HepG2 (cell line): ENCODE measurements around the gene HNRNPAB. TPM values are rescaled to one million over a fixed set of nuclear protein-coding genes. Genes with fewer than 3 reads are reported as not detected.
A peak's percentile ranks its signal among the peaks of the same experiment; 100 is the strongest.

Experiments
- E2F1 ChIP-seq: sonication (generic); formaldehyde crosslinking; IDR thresholded peaks from 2 replicates; pipeline ENCODE4 v1.5.0; 2020; ENCODE audit warnings: missing genetic modification reagents
- FOXP4 ChIP-seq: sonication (generic); formaldehyde crosslinking; IDR thresholded peaks from 2 replicates; pipeline ENCODE4 v1.4.0; 2020; ENCODE audit warnings: missing genetic modification reagents
- HDAC1 ChIP-seq: sonication (generic); formaldehyde crosslinking; IDR thresholded peaks from 2 replicates; pipeline ENCODE4 v1.5.1; 2020; ENCODE audit warnings: mild to moderate bottlenecking, missing genetic modification reagents
- HMGXB3 ChIP-seq: sonication (generic); formaldehyde crosslinking; IDR thresholded peaks from 2 replicates; pipeline ENCODE4 v1.4.0; 2020; ENCODE audit warnings: missing genetic modification reagents, borderline replicate concordance
- JDP2 ChIP-seq: sonication (generic); formaldehyde crosslinking; IDR thresholded peaks from 2 replicates; pipeline ENCODE4 v1.8.1; 2022; ENCODE audit warnings: missing genetic modification reagents, borderline replicate concordance
- KDM5B ChIP-seq: sonication (generic); formaldehyde crosslinking; IDR thresholded peaks from 2 replicates; pipeline ENCODE4 v1.4.0; 2020; ENCODE audit warnings: missing genetic modification reagents, mild to moderate bottlenecking, borderline replicate concordance
- MLXIP ChIP-seq: sonication (generic); formaldehyde crosslinking; IDR thresholded peaks from 2 replicates; pipeline ENCODE4 v1.9.0; 2021; ENCODE audit warnings: missing genetic modification reagents, borderline replicate concordance
- MXD4 ChIP-seq: IDR thresholded peaks from 2 replicates; pipeline ENCODE4 v1.6.1; 2016; ENCODE audit warnings: mild to moderate bottlenecking, missing biosample characterization, missing genetic modification reagents
- RNF2 ChIP-seq: fragments of 450-650 bp; conservative IDR thresholded peaks from 2 replicates; pipeline ENCODE4 v1.6.1; 2016; ENCODE audit warnings: low read depth
- ZNF343 ChIP-seq: sonication (generic); formaldehyde crosslinking; IDR thresholded peaks from 2 replicates; pipeline ENCODE4 v1.4.0; 2020; ENCODE audit warnings: mild to moderate bottlenecking, missing genetic modification reagents
- ZNF468 ChIP-seq: sonication (generic); formaldehyde crosslinking; IDR thresholded peaks from 2 replicates; pipeline ENCODE4 v1.8.0; 2022; ENCODE audit warnings: mild to moderate bottlenecking, moderate library complexity, missing genetic modification reagents
- ZNF710 ChIP-seq: sonication (generic); formaldehyde crosslinking; IDR thresholded peaks from 2 replicates; pipeline ENCODE4 v1.5.0; 2020; ENCODE audit warnings: mild to moderate bottlenecking, missing genetic modification reagents, borderline replicate concordance
- ZNF75D ChIP-seq: sonication (generic); formaldehyde crosslinking; IDR thresholded peaks from 2 replicates; pipeline ENCODE4 v1.8.1; 2023; ENCODE audit warnings: missing genetic modification reagents, mild to moderate bottlenecking, borderline replicate concordance
- ZNF772 ChIP-seq: sonication (generic); formaldehyde crosslinking; IDR thresholded peaks from 2 replicates; pipeline ENCODE4 v1.5.0; 2020; ENCODE audit warnings: mild to moderate bottlenecking, missing genetic modification reagents
- ZSCAN20 ChIP-seq: sonication (generic); formaldehyde crosslinking; IDR thresholded peaks from 2 replicates; pipeline ENCODE4 v1.4.0; 2020; ENCODE audit warnings: missing genetic modification reagents, mild to moderate bottlenecking, borderline replicate concordance
- polyA plus RNA-seq, 8 experiments: library from polyadenylated mRNA; depleted of rRNA in 3 of 8; stranded (reverse) in 7 of 8; unstranded in 1 of 8; fragments of >200 nt; fragmentation: Illumina TruSeq in 4 of 8; extraction: Trizol in 4 of 8; gene quantifications; 2 replicates each; pipeline versions ENCODE4 v1.2.1 to v1.2.3, GENCODE V29; 2011 to 2016; ENCODE audit warnings: low read depth in 4 of 8, missing spikeins in 1 of 8, mixed read lengths in 1 of 8; ENCODE audit not compliant: insufficient read depth in 1 of 8
- total RNA-seq, 5 experiments: library from RNA; depleted of rRNA; stranded (reverse); fragments of >200 nt; fragmentation: Illumina TruSeq; extraction: Trizol; gene quantifications; 2 replicates each; pipeline ENCODE4 v1.2.3, GENCODE V29; 2016; ENCODE audit warnings: low read depth in 1 of 5

HNRNPAB gene
- total and polyA plus RNA-seq, 2 of the 13 experiments (the other 11 are each of a cell fraction or from before 2014, with no cell fraction given) = 62.6 to 111 TPM

GRCh38 chr5:178232124-178232919 is 28.0 kb downstream of the HNRNPAB start, which contains the start of gene PHYKPL (continued):
- TF ChIP-seq ZNF710 (CRISPR knock-in tag) (0 out of 2 replicates have a peak, but pooled peaks have one; percentile 51), JDP2 (CRISPR knock-in tag) (no peak), RNF2 (no peak), MLXIP (CRISPR knock-in tag) (no peak), MXD4 (CRISPR knock-in tag) (peak; percentile 19), ZSCAN20 (CRISPR knock-in tag) (peak; percentile 30; the same call in 1 of the 2 replicates), ZNF75D (no peak), ZNF343 (peak; percentile 65; the same call in 1 of the 2 replicates), HDAC1 (CRISPR knock-in tag) (peak; percentile 18; the same call in 1 of the 2 replicates), HMGXB3 (CRISPR knock-in tag) (0 out of 2 replicates have a peak, but pooled peaks have one; percentile 3), FOXP4 (CRISPR knock-in tag) (0 out of 2 replicates have a peak, but pooled peaks have one; percentile 24), ZNF468 (0 out of 2 replicates have a peak, but pooled peaks have one; percentile 68), ZNF772 (CRISPR knock-in tag) (peak; percentile 14; the same call in 1 of the 2 replicates), E2F1 (CRISPR knock-in tag) (no peak), KDM5B (CRISPR knock-in tag) (peak; percentile 31; the same call in 1 of the 2 replicates)
